ENCODE measurements around the gene CARD10.

Gene CARD10

GRCh38 chr22:37519268-37520195, at the start of gene CARD10:
Gene CARD10 (minus strand): TSS chr22:37519415. CDS start chr22:37519200, 215 bp downstream.
- no peak for DNase-seq (ENCODE audit: low spot score in 2 of 2)

GRCh38 chr22:37568448-37569008, 49.3 kb upstream of the CARD10 start:
- H3K27me3 Mint-ChIP-seq: peaks cover 26% of the 10 kb centered on the region
- H3K4me3 Mint-ChIP-seq: no peak overlapping the region
- no peak overlapping the region for H3K27ac Mint-ChIP-seq (ENCODE audit: low read depth)
- peaks cover 20% of the 10 kb centered on the region for H3K4me1 Mint-ChIP-seq
- no peak for DNase-seq (ENCODE audit: low spot score in 2 of 2)
- ATAC-seq (replicated peaks; ENCODE audit: extremely low read depth, poor library complexity, severe bottlenecking): no peak
- H3K36me3 Mint-ChIP-seq (ENCODE audit: insufficient read depth): peaks cover 4% of the 10 kb centered on the region
- H3K9me3 Mint-ChIP-seq: no peaks in the 10 kb centered on the region

More at GRCh38 chr22:37519268-37520195, at the start of gene CARD10:
- ATAC-seq (replicated peaks; ENCODE audit: extremely low read depth, poor library complexity, severe bottlenecking): peak; percentile 43
- no peaks in the 10 kb centered on the region for H3K36me3 Mint-ChIP-seq (ENCODE audit: insufficient read depth)
- H3K4me1 Mint-ChIP-seq: peaks cover 6% of the 10 kb centered on the region
- peak within 1 kb of the TSS; percentile 71 for H3K4me3 Mint-ChIP-seq
- H3K27ac Mint-ChIP-seq (ENCODE audit: low read depth): no peak within 1 kb of the TSS
- no peaks in the 10 kb centered on the region for H3K9me3 Mint-ChIP-seq
- peaks cover 47% of the 10 kb centered on the region for H3K27me3 Mint-ChIP-seq

- Mint-ChIP-seq H3K27ac (ENCODE audit: low read depth) (no peak overlapping the region), H3K36me3 (ENCODE audit: insufficient read depth) (peaks cover 4% of the 10 kb centered on the region), H3K4me3 (no peak overlapping the region), H3K27me3 (peaks cover 32% of the 10 kb centered on the region), H3K4me1 (peaks cover 25% of the 10 kb centered on the region), H3K9me3 (no peaks in the 10 kb centered on the region)
- ATAC-seq (replicated peaks; ENCODE audit: extremely low read depth, poor library complexity, severe bottlenecking): no peak
- no peak for DNase-seq (ENCODE audit: low spot score in 2 of 2)
These were observed 48.8 kb upstream of the CARD10 start for GRCh38 chr22:37568012-37568411.

GRCh38 chr22:37566903-37567798, 47.9 kb upstream of the CARD10 start:
- H3K4me1 Mint-ChIP-seq: peaks cover 25% of the 10 kb centered on the region
- no peak overlapping the region for H3K27ac Mint-ChIP-seq (ENCODE audit: low read depth)
- DNase-seq (ENCODE audit: low spot score in 2 of 2): peak; percentile 84 to 91
- no peaks in the 10 kb centered on the region for H3K9me3 Mint-ChIP-seq
- peaks cover 39% of the 10 kb centered on the region for H3K27me3 Mint-ChIP-seq
- H3K4me3 Mint-ChIP-seq: peak overlapping the region; percentile 56
- H3K36me3 Mint-ChIP-seq (ENCODE audit: insufficient read depth): peaks cover 4% of the 10 kb centered on the region
- peak; percentile 86 for ATAC-seq (replicated peaks; ENCODE audit: extremely low read depth, poor library complexity, severe bottlenecking)

- no peaks in the 10 kb centered on the region for H3K9me3 Mint-ChIP-seq
- DNase-seq (ENCODE audit: low spot score in 2 of 2): peak; percentile 36 to 42
- no peak overlapping the region for H3K27ac Mint-ChIP-seq (ENCODE audit: low read depth)
- H3K4me3 Mint-ChIP-seq: peak overlapping the region; percentile 56
- H3K36me3 Mint-ChIP-seq (ENCODE audit: insufficient read depth): peaks cover 4% of the 10 kb centered on the region
- peak; percentile 36 for ATAC-seq (replicated peaks; ENCODE audit: extremely low read depth, poor library complexity, severe bottlenecking)
- peaks cover 40% of the 10 kb centered on the region for H3K27me3 Mint-ChIP-seq
- H3K4me1 Mint-ChIP-seq: peaks cover 33% of the 10 kb centered on the region
These were observed 47.2 kb upstream of the CARD10 start for GRCh38 chr22:37566329-37566837.

GRCh38 chr22:37565830-37566229, 46.6 kb upstream of the CARD10 start:
- Mint-ChIP-seq H3K27ac (ENCODE audit: low read depth) (no peak overlapping the region), H3K36me3 (ENCODE audit: insufficient read depth) (peaks cover 6% of the 10 kb centered on the region), H3K27me3 (peaks cover 45% of the 10 kb centered on the region), H3K4me3 (peak overlapping the region; percentile 56), H3K4me1 (peaks cover 36% of the 10 kb centered on the region), H3K9me3 (no peaks in the 10 kb centered on the region)
- ATAC-seq (replicated peaks; ENCODE audit: extremely low read depth, poor library complexity, severe bottlenecking): no peak
- no peak for DNase-seq (ENCODE audit: low spot score in 2 of 2)

- H3K27ac Mint-ChIP-seq (ENCODE audit: low read depth): no peak overlapping the region
- H3K4me1 Mint-ChIP-seq: peaks cover 36% of the 10 kb centered on the region
- peaks cover 6% of the 10 kb centered on the region for H3K36me3 Mint-ChIP-seq (ENCODE audit: insufficient read depth)
- H3K27me3 Mint-ChIP-seq: peaks cover 48% of the 10 kb centered on the region
- no peaks in the 10 kb centered on the region for H3K9me3 Mint-ChIP-seq
- ATAC-seq (replicated peaks; ENCODE audit: extremely low read depth, poor library complexity, severe bottlenecking): no peak
- H3K4me3 Mint-ChIP-seq: no peak overlapping the region
- no peak for DNase-seq (ENCODE audit: low spot score in 2 of 2)
These were observed 45.0 kb upstream of the CARD10 start for GRCh38 chr22:37564111-37564711.

- peaks cover 36% of the 10 kb centered on the region for H3K4me1 Mint-ChIP-seq
- no peak overlapping the region for H3K4me3 Mint-ChIP-seq
- H3K27me3 Mint-ChIP-seq: peaks cover 56% of the 10 kb centered on the region
- DNase-seq (ENCODE audit: low spot score in 2 of 2): no peak
- H3K27ac Mint-ChIP-seq (ENCODE audit: low read depth): no peak overlapping the region
- ATAC-seq (replicated peaks; ENCODE audit: extremely low read depth, poor library complexity, severe bottlenecking): no peak
- H3K36me3 Mint-ChIP-seq (ENCODE audit: insufficient read depth): peaks cover 6% of the 10 kb centered on the region
- H3K9me3 Mint-ChIP-seq: no peaks in the 10 kb centered on the region
These were observed 44.2 kb upstream of the CARD10 start for GRCh38 chr22:37563153-37564081.

GRCh38 chr22:37562049-37562875, 43.0 kb upstream of the CARD10 start:
- peak overlapping the region; percentile 74 for H3K4me3 Mint-ChIP-seq
- ATAC-seq (replicated peaks; ENCODE audit: extremely low read depth, poor library complexity, severe bottlenecking) (no peak), DNase-seq (ENCODE audit: low spot score in 2 of 2) (no peak)
- H3K9me3 Mint-ChIP-seq: no peaks in the 10 kb centered on the region
- H3K36me3 Mint-ChIP-seq (ENCODE audit: insufficient read depth): peaks cover 7% of the 10 kb centered on the region
- H3K4me1 Mint-ChIP-seq: peaks cover 32% of the 10 kb centered on the region
- no peak overlapping the region for H3K27ac Mint-ChIP-seq (ENCODE audit: low read depth)
- peaks cover 67% of the 10 kb centered on the region for H3K27me3 Mint-ChIP-seq

- no peak overlapping the region for H3K27ac Mint-ChIP-seq (ENCODE audit: low read depth)
- DNase-seq (ENCODE audit: low spot score in 2 of 2): peak; percentile 63 to 74
These were observed 42.2 kb upstream of the CARD10 start for GRCh38 chr22:37561212-37562048.

More at GRCh38 chr22:37561212-37562048, 42.2 kb upstream of the CARD10 start:
- peak; percentile 12 for ATAC-seq (replicated peaks; ENCODE audit: extremely low read depth, poor library complexity, severe bottlenecking)
- Mint-ChIP-seq H3K4me1 (peaks cover 24% of the 10 kb centered on the region), H3K9me3 (no peaks in the 10 kb centered on the region), H3K4me3 (peak overlapping the region; percentile 74), H3K27me3 (peaks cover 75% of the 10 kb centered on the region), H3K36me3 (ENCODE audit: insufficient read depth) (peaks cover 3% of the 10 kb centered on the region)
